Stimulated activated CD4-positive, alpha-beta T cell treated with anti-CD3 and anti-CD28 coated beads, Interleukin-12 subunit alpha, Interleukin-12 subunit beta, amount 100 ng/mL, for 48 hours (primary cell): ENCODE results near the gene DPP10.

Experiments
- DNase-seq, 3 donors: peaks; one replicate each; pipeline ENCODE4 v3.0.0-alpha.2; 2020; ENCODE audit warnings: low read depth in 2 of 3, low spot score in 1 of 3

DPP10 gene

GRCh38 chr2:115842306-115842705, 1399.9 kb downstream of the DPP10 start:
- no peak for DNase-seq

GRCh38 chr2:115848192-115848591, 1405.8 kb downstream of the DPP10 start:
- no peak for DNase-seq

GRCh38 chr2:115867024-115867423, 1424.6 kb downstream of the DPP10 start:
- DNase-seq = no peak

GRCh38 chr2:115874427-115874826, 1432.0 kb downstream of the DPP10 start:
- no peak for DNase-seq

GRCh38 chr2:115880558-115880957, 1438.1 kb downstream of the DPP10 start:
- no peak for DNase-seq

GRCh38 chr2:115887209-115887776, 1444.9 kb downstream of the DPP10 start:
- no peak for DNase-seq
